GM19467 (cell line): ENCODE measurements around the gene STAU1.

Source experiments
- ATAC-seq: cut with Tn5 transposase; IDR thresholded peaks from one replicate; pipeline ENCODE4 v1.9.1; 2021; ENCODE audit warnings: mild to moderate bottlenecking, moderate library complexity; ENCODE audit not compliant: unreplicated experiment

The STAU1 gene

GRCh38 chr20:49078310-49078709 lies 109.8 kb downstream of the STAU1 start:
- no peak for ATAC-seq

- ATAC-seq: no peak
These were observed 113.6 kb downstream of the STAU1 start for GRCh38 chr20:49074521-49074920.
